ENCODE data around the gene TDRD9.
A peak's percentile ranks its signal among the peaks of the same experiment; 100 is the strongest.
"Not testable (repeated sequence)": the region's sequence is repeated elsewhere in the genome, so short reads cannot be mapped to it uniquely, and the experiment has no call there.

Gene TDRD9, protein sequence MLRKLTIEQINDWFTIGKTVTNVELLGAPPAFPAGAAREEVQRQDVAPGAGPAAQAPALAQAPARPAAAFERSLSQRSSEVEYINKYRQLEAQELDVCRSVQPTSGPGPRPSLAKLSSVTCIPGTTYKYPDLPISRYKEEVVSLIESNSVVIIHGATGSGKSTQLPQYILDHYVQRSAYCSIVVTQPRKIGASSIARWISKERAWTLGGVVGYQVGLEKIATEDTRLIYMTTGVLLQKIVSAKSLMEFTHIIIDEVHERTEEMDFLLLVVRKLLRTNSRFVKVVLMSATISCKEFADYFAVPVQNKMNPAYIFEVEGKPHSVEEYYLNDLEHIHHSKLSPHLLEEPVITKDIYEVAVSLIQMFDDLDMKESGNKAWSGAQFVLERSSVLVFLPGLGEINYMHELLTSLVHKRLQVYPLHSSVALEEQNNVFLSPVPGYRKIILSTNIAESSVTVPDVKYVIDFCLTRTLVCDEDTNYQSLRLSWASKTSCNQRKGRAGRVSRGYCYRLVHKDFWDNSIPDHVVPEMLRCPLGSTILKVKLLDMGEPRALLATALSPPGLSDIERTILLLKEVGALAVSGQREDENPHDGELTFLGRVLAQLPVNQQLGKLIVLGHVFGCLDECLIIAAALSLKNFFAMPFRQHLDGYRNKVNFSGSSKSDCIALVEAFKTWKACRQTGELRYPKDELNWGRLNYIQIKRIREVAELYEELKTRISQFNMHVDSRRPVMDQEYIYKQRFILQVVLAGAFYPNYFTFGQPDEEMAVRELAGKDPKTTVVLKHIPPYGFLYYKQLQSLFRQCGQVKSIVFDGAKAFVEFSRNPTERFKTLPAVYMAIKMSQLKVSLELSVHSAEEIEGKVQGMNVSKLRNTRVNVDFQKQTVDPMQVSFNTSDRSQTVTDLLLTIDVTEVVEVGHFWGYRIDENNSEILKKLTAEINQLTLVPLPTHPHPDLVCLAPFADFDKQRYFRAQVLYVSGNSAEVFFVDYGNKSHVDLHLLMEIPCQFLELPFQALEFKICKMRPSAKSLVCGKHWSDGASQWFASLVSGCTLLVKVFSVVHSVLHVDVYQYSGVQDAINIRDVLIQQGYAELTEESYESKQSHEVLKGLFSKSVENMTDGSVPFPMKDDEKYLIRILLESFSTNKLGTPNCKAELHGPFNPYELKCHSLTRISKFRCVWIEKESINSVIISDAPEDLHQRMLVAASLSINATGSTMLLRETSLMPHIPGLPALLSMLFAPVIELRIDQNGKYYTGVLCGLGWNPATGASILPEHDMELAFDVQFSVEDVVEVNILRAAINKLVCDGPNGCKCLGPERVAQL (N-terminal part only)

DNA sequence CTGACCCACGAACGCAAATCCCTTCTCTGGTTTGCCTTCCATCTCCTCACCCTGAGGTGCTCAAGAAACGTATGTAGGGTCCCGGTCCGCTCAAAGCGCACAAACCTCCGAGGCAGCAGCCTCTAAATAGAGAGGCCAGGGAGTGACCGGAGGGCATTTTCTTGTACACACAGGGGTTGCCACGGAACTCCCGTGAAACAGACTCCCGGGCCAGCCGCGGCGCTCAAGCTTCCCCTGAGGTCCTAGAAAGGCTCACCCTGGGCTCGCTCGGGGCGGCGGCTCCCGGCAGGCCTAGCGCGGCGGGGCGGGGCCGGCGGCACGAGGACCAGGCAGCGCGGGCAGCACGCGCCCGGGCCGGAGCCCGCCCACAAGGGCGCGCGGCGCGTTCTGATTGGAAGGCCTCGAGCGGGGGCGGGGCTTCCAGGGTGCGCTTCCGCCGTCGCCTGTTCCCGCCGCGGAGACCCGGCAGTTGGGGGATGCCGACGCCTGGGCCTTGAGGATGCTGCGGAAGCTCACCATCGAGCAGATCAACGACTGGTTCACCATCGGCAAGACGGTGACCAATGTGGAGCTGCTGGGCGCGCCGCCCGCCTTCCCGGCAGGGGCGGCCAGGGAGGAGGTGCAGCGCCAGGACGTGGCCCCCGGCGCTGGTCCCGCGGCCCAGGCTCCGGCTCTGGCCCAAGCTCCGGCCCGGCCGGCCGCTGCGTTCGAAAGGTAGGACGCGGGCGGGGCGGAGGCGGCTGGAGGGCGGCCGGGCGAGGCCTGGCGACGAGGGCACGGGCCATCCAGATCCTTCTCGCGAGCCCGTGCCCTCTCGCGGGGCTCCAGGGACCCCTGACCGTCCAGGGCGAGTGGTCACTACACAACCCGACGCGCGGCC, at the start of gene TDRD9:
Gene TDRD9 (plus strand): TSS at position 446 of the 880 bp plus-strand sequence. CDS start 54 bp downstream, at position 500.
- DNase-seq (ENCODE audit: low spot score), result no peak

DNA sequence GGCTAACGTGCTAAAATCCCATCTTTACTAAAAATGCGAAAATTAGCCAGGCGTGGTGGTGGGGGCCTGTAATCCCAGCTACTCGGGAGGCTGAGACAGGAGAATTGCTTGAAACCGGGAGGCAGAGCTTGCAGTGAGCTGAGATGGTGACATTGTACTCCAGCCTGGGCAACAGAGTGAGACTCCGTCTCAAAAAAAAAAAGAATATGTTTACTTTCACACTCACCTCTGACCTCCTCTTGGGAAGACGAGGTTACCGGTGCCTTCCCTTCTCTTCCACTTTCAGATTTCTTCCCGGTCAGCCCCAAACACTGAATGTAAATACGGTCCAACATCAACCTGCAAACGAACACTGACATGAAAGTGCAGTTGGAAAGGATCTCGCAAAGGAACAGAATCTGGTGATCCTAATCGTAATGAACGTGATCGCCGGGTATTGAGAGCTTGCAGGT, 49.1 kb upstream of the TDRD9 start:
- DNase-seq (ENCODE audit: low spot score), result no peak

DNA sequence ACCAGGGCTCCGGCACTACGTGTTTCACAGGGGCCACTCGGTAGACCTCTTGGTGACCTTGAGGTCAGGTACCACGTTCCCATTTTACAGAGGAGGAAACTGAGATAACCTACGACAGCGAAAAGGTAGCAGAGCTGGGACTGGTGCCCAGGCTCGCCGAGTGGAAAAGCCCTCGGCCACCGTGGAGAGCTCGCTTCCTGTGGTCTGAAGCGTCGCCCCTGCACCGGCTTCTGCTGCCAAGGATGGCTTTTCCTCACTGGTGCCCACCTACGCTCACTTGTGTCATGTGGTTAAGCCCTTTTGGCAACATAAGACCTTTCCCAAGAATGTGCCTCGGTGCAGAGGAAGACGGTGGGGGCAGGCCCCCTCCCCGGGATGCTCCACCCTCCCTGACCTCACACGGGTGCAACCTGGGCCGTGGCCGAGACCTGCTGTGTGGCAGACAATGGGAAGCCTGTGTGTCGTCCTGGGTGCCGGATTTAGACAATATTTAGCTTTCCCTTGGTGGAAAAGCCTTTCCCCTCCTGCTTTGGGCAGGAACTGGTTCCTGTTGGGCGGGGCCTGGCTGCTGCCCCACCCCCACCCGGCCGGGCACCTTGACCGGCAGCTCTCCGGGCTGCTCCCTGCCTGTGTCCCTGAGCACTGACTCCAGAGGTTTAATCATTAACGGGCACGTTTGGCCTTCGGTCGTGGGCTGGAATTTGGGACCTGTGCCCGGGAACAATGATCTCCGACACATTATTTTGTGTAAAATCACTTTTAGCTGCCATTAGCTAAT, 48.5 kb upstream of the TDRD9 start:
- peak; percentile 65 for DNase-seq (ENCODE audit: low spot score)

DNA sequence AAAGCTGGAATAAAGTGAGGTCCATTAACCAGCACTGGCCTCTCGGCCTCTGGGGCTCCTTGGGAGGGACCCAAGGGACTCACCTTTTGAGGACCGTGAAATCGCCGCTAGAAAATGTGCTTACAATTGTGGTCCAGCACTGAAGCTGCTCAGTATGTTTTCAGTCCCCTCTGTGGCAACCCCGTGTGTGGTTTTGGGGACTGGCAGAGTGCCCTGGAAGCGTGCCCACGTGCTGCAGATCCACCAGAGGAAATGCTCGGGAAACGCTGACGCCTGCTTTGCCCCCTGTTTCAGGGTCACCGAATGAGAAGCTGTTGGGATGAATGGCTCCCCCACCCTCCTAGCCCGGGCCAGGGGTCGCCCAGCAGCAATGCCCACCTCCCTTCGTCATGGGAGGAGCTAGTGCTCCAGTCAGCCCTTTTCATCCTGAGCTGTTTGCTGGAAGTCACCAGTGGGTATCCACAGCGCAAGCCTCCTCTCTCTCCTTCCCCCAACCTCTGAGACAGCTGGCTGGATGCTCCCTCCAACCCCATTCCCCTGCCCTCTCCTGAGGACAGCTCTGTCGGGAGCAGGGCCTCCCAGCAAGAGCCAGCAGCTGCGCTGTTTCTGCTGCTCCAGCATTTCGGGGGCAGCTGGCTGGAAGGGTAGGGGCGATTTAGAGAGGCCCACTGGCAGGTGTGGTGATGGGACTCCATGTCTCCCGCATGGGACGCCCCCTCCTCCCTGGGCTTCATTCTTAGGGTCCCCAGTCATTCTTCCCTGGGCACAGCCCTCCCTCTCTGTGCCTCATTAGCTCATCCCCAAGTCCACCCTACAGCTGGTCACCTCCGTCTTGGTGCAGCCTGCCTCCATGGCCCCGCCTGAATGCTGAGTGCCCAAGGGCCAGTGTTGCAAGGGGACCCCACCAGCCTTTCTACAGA, 47.6 kb upstream of the TDRD9 start:
- DNase-seq (ENCODE audit: low spot score), result peak; percentile 35

DNA sequence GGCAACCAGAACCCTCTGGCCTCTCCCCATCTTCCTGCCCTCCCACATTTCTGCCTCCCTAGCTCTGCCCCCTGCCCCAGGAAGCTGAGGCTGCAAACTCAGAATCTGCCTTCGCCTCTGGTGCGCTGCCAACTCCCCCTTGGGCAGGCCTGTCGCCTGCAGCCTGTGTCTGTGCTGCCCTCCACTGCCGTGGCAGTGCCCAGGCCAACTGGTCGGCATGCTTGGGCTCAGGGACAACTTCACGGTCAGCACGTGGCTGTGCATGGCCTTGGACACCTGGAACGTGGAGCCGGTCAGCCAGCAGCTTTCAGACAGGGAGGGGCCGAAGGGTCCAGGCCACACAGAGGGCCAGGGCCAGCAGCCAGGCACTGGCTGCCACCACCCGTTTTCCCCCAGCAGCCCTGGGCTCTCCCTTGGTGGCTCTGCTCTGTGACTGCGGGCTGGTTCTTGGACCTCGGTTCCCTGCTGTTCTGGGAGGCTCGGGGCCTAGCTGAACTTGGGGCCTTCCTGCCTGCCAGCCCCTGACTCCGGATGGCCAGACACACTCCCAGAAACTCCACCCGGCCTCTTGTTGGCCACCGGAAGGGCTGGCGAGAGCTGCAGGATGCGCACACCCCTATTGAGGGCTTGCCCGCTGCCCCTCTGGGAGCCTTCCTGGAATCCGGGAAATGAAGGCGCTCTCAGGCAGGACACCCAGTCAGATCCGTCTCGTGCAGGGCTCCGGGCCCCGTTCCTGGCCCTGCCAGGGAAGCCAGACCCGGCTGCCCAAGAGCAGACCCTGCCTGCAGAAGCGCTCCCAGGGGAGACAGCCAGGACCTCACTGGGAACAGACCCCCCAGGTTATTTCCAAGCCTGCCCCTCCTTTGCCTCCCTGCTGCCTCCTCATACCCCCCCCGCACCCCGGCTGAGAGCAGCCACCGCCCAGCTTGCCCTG, 46.7 kb upstream of the TDRD9 start:
- DNase-seq (ENCODE audit: low spot score), result no peak

DNA sequence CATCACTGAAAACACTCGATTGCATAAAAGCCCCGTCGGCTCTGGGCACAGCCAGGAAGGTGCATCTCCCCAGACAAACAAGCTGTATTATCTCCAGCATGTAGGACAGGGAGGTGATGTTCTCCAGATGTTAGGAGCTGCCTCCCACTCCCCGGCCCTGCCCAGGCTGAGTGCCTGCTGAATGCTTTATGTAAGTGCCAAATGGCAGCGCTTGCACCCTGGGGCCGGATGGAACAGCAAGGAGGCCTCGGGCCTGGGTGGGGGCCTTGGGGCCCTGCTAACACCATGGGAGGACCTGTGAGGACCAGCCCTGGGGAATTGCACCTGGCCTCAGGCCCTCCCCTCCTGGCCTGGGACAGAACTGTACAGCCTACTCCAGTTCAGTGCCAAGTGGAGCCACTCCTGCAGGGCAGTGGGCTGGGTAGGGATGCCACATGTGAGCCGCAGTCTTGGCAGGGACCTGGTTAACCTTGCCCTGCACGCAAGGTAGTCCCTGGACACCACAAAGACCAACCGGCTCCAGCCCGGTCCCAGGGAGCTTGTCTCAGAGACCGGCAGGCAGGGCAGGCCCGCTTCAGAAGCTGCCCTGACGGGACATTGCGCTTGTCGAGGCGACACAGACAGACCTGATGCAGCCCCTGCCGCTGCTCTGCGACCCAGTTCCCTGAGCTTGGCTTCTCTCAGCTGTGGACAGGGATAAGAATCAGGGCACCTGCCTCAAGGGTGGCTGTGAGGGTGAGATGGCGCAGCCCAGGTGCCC, 45.6 kb upstream of the TDRD9 start:
- DNase-seq (ENCODE audit: low spot score), result no peak

DNA sequence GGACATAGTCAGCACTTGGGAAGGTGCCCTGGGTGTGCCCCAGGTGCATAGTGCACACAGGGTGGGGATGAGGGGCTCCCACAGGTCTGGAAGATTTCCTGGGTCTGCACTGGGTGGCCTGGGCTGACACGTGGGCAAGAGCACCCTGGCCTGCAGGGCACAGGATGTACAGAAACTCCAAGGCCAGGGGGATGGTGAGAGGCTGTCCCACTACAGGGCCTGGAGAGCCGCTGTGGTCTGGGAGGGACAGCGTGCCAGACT, 45.1 kb upstream of the TDRD9 start:
- DNase-seq (ENCODE audit: low spot score), result no peak

DNA sequence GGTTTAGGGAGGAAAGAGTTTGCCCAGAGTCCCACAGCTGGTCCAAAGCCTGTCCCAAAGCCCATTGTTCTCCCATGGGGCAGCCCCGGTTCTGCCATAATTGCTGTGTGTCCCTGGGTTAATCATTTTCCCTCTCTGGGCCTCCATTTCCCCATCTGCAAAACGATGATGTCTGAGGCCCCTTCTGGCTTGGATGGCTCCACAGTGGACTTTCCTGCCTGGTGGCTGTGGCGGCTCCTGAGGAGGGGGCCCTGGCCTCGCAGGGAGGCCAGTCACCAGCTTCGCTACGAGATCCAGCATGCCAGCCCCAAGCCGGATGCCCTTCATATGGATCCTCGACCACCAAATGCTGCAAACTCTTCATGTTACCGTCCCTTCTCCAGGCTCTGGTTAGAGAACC, 43.4 kb upstream of the TDRD9 start:
- DNase-seq (ENCODE audit: low spot score), result no peak

DNA sequence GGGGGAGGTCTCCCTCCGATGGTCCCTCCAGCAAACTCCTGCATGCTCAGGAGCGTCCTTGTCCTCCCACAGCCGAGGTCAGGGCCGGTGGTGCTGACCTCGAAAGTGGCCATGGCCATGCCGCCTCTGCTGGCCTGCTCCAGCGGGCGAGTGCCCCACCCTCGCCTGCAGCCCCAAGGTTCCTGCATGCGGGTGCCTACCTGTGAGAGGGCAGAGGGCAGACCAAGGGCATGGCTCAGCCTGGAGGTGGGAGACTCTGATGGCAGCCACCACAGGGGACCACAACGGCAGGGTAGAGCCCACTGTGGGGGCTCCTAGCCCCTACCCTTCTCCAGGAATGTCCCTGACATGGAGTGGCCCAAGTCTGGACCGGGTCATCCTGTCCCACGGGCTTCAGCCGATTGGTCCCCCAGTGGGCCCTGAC, 42.7 kb upstream of the TDRD9 start:
- DNase-seq (ENCODE audit: low spot score), result no peak

DNA sequence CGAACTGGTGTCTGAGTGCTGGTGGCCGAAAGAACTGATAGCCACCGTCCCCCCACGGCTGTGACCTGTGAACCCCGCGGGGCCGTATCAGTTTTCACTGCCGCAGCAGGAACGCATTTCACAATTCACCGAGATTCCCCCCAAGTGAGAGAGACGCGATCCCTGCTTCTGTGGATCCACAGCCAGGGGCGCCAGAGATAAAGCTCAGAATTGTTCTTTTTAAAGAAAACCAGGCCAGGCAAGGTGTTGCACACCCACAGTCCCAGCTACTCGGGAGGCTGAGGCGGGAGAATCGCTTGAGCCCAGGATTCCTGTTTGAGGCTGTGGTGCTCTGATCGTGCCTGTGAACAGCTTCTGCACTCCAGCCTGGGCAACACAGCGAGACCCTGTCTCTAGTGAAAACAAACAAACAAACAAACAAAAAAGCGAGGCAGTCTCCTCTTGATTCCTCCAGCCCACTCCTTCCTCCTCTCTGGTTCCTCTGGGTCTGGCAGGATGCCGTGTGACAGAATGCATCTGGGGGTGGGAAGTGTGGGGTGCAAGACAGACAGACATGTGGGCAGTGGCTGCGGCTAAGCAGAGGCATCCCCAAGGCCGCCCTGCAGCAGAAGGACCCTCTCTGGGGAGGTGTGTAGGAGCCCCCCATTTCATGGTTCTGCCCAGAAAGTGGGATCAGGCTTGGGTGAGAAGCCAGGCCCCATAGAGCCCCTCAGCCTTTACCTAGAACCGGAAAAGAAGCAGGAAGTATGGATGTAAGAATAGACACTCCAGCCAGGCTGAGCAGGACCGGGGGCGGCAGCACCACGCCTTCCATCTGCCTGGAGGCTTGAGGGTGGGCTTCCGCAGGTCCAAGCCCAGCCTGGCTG, 41.7 kb upstream of the TDRD9 start:
- no peak for DNase-seq (ENCODE audit: low spot score)

DNA sequence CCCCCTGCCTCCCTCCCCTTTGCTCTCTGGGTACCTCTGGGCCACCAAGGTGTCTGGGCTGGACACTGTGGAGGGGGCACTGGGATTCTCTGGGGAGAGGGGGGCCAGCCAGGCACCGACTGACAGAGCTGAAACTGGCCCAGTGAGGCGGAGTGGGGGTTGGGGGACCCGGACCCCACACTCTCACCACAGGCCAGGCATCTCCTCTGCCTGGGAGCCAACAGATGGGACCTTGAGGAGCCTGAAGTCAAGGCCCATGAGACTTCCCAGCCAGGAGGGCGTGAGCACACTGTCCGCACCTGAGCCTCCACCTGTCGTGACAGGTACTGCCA, 41.1 kb upstream of the TDRD9 start:
- DNase-seq (ENCODE audit: low spot score), result no peak

DNA sequence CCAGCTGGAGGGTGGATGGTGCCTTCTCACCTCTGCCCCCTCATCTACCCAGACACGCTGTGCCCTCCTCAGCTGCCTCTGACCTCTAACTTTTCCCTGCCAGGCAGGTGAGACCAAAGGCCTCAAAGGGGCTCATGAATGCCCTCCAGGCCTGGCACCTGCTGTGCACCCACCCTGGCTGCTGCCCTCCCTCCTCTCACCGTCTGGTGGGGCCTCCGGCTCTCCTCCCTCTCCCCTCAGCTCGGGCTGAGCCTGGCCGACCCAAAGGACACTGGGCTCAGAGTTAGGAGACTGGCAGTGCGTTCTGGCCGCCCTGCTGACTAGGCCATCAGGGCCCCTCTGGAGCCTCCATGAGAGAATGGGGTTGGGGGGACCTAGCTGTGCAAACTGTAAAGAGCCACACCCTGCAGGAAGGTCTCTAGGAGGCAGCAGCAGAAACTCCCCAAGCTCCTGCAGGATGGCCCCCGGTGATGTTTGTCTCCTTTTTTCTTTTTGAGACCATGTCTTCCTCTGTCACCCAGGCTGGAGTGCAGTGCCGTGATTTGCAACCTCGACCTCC, 40.6 kb upstream of the TDRD9 start:
- DNase-seq (ENCODE audit: low spot score), result no peak

DNA sequence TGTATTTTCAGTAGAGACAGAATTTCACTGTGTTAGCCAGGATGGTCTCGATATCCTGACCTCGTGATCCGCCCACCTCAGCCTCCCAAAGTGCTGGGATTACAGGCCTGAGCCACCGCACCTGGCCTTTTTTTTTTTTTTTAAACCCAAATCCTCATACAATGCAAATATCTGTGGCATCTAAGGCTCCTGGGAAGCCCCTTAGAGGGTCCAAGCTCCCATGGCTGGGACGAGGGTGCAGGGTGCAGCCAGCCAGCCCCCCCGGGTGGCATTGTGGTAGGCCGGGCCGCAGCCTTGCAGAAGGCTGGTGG, 39.3 kb upstream of the TDRD9 start:
- not testable (repeated sequence) for DNase-seq (ENCODE audit: low spot score)

DNA sequence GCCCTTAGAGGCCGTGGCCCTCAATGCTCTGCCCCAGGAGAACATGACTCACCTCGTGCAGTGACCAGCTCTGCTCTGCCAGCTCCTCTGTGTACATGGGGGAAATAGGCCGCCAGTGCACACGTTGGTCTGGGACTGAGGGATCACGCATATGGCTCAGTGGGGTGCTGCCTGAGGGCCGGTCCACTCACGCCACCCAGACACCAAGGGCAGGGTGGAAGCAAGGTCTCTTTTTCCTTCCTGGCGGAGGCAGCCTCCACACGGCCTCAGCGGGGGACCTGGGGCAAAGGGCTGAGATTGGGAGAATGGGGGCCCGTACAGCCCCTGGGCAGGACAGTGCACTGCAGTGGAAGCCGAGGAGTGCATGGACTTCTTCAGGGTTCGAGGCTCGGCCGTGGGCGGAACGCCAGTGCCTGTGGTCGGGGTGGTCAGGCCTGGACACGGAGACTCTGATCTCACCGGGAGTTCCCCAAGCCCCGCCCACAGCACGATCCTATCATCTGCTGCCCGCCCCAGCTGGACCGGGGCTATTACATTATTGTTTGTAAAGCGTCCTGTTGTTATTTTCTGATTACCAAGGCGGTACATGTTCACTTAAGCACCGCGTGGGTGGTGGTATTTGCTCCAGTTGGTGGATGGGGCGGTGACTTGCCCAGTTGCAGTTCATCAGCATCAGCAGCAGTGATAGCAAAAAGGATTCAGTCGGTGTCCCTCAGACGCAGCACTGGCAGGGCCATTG, 38.8 kb upstream of the TDRD9 start:
- peak; percentile 21 for DNase-seq (ENCODE audit: low spot score)

DNA sequence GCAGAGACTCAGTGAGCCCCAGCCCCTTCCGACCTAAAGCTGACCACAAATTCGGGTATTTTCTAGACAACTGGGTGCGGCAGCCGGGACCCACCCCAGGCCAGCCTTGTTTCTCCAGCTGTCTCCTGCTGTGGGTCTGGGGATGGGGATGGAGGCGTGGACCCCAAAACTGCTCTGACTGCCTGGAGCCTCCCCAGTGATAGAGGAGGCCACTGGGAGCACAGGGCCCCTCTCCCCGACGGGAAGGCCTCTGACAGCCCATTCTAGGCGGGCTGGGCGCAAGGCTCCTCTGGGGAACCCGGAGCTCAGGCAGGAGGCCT, 38.2 kb upstream of the TDRD9 start:
- no peak for DNase-seq (ENCODE audit: low spot score)
